Stimulated activated memory B cell treated with anti-CD40 and anti-IgM and Interleukin-4, amounts not matched to agents 10 μg/mL and 1 μg/mL and 100 μg/mL, for 72 hours (primary cell): ENCODE results near the gene DYNLRB1.
A peak's percentile ranks its signal among the peaks of the same experiment; 100 is the strongest.

ENCODE experiments used
- ATAC-seq: fragments of 150-1000 bp; cut with Tn5 transposase; 2 replicates; pipeline ENCODE4 v1.10.0; 2021
- H3K27ac Mint-ChIP-seq: one replicate; pipeline ENCODE4 v1.8.0; 2022; ENCODE audit warnings: mild to moderate bottlenecking, mixed read lengths
- H3K27me3 Mint-ChIP-seq: one replicate; pipeline ENCODE4 v1.8.0; 2022; ENCODE audit warnings: mixed read lengths
- H3K36me3 Mint-ChIP-seq: one replicate; pipeline ENCODE4 v1.8.0; 2022; ENCODE audit warnings: mixed read lengths
- H3K4me1 Mint-ChIP-seq: one replicate; pipeline ENCODE4 v1.8.0; 2022; ENCODE audit warnings: mixed read lengths
- H3K4me3 Mint-ChIP-seq: one replicate; pipeline ENCODE4 v1.8.0; 2022; ENCODE audit warnings: mild to moderate bottlenecking, moderate library complexity, mixed read lengths
- H3K9me3 Mint-ChIP-seq: one replicate; pipeline ENCODE4 v1.8.0; 2022; ENCODE audit warnings: mixed read lengths

Gene DYNLRB1

GRCh38 chr20:34535857-34536256, 19.6 kb downstream of the DYNLRB1 start:
- no peaks in the 10 kb centered on the region for H3K27me3 Mint-ChIP-seq
- no peak for ATAC-seq
- peaks cover 47% of the 10 kb centered on the region for H3K36me3 Mint-ChIP-seq
- H3K9me3 Mint-ChIP-seq: no peaks in the 10 kb centered on the region
- H3K4me3 Mint-ChIP-seq: no peak overlapping the region
- H3K4me1 Mint-ChIP-seq: peaks cover 10% of the 10 kb centered on the region
- H3K27ac Mint-ChIP-seq: no peak overlapping the region

- Mint-ChIP-seq H3K36me3 (peaks cover 49% of the 10 kb centered on the region), H3K27me3 (no peaks in the 10 kb centered on the region), H3K9me3 (no peaks in the 10 kb centered on the region), H3K27ac (no peak overlapping the region), H3K4me1 (peaks cover 14% of the 10 kb centered on the region), H3K4me3 (no peak overlapping the region)
- no peak for ATAC-seq
Measured at GRCh38 chr20:34536798-34537394, 20.7 kb downstream of the DYNLRB1 start.

GRCh38 chr20:34537651-34538050, 21.4 kb downstream of the DYNLRB1 start:
- no peak overlapping the region for H3K4me3 Mint-ChIP-seq
- ATAC-seq: no peak
- H3K36me3 Mint-ChIP-seq: peaks cover 55% of the 10 kb centered on the region
- H3K27me3 Mint-ChIP-seq: no peaks in the 10 kb centered on the region
- peaks cover 15% of the 10 kb centered on the region for H3K4me1 Mint-ChIP-seq
- no peak overlapping the region for H3K27ac Mint-ChIP-seq
- H3K9me3 Mint-ChIP-seq: no peaks in the 10 kb centered on the region

GRCh38 chr20:34538671-34539123, 22.5 kb downstream of the DYNLRB1 start:
- no peak overlapping the region for H3K4me3 Mint-ChIP-seq
- no peak for ATAC-seq
- H3K4me1 Mint-ChIP-seq: peaks cover 15% of the 10 kb centered on the region
- no peak overlapping the region for H3K27ac Mint-ChIP-seq
- H3K27me3 Mint-ChIP-seq: no peaks in the 10 kb centered on the region
- no peaks in the 10 kb centered on the region for H3K9me3 Mint-ChIP-seq
- peaks cover 57% of the 10 kb centered on the region for H3K36me3 Mint-ChIP-seq

GRCh38 chr20:34539756-34540155, 23.5 kb downstream of the DYNLRB1 start:
- no peaks in the 10 kb centered on the region for H3K27me3 Mint-ChIP-seq
- peaks cover 49% of the 10 kb centered on the region for H3K36me3 Mint-ChIP-seq
- H3K9me3 Mint-ChIP-seq: no peaks in the 10 kb centered on the region
- H3K27ac Mint-ChIP-seq: peak overlapping the region; percentile 37
- H3K4me3 Mint-ChIP-seq: no peak overlapping the region
- ATAC-seq: no peak
- H3K4me1 Mint-ChIP-seq: peaks cover 15% of the 10 kb centered on the region

GRCh38 chr20:34540596-34541263, 24.5 kb downstream of the DYNLRB1 start:
- H3K36me3 Mint-ChIP-seq: peaks cover 42% of the 10 kb centered on the region
- no peak for ATAC-seq
- H3K27me3 Mint-ChIP-seq: no peaks in the 10 kb centered on the region
- no peak overlapping the region for H3K4me3 Mint-ChIP-seq
- H3K9me3 Mint-ChIP-seq: no peaks in the 10 kb centered on the region
- H3K27ac Mint-ChIP-seq: peak overlapping the region; percentile 52
- peaks cover 15% of the 10 kb centered on the region for H3K4me1 Mint-ChIP-seq

- Mint-ChIP-seq H3K4me1 (peaks cover 15% of the 10 kb centered on the region), H3K36me3 (peaks cover 37% of the 10 kb centered on the region), H3K9me3 (no peaks in the 10 kb centered on the region), H3K27ac (peak overlapping the region; percentile 52), H3K27me3 (no peaks in the 10 kb centered on the region), H3K4me3 (no peak overlapping the region)
- ATAC-seq: no peak
Measured at GRCh38 chr20:34541264-34541901, 25.2 kb downstream of the DYNLRB1 start.

- H3K9me3 Mint-ChIP-seq: no peaks in the 10 kb centered on the region
- no peak overlapping the region for H3K4me3 Mint-ChIP-seq
- no peaks in the 10 kb centered on the region for H3K27me3 Mint-ChIP-seq
- peak overlapping the region; percentile 52 for H3K27ac Mint-ChIP-seq
- peaks cover 36% of the 10 kb centered on the region for H3K36me3 Mint-ChIP-seq
- peaks cover 15% of the 10 kb centered on the region for H3K4me1 Mint-ChIP-seq
- ATAC-seq: no peak
Measured at GRCh38 chr20:34541917-34542316, 25.7 kb downstream of the DYNLRB1 start.

- H3K4me1 Mint-ChIP-seq: peaks cover 15% of the 10 kb centered on the region
- H3K27me3 Mint-ChIP-seq: peaks cover 2% of the 10 kb centered on the region
- no peaks in the 10 kb centered on the region for H3K9me3 Mint-ChIP-seq
- H3K4me3 Mint-ChIP-seq: no peak overlapping the region
- peaks cover 32% of the 10 kb centered on the region for H3K36me3 Mint-ChIP-seq
- peak overlapping the region; percentile 52 for H3K27ac Mint-ChIP-seq
- ATAC-seq: no peak
Measured at GRCh38 chr20:34542439-34542838, 26.2 kb downstream of the DYNLRB1 start.

GRCh38 chr20:34543463-34544056, 27.3 kb downstream of the DYNLRB1 start:
- H3K9me3 Mint-ChIP-seq: no peaks in the 10 kb centered on the region
- peaks cover 32% of the 10 kb centered on the region for H3K36me3 Mint-ChIP-seq
- peaks cover 15% of the 10 kb centered on the region for H3K4me1 Mint-ChIP-seq
- no peak for ATAC-seq
- peaks cover 12% of the 10 kb centered on the region for H3K27me3 Mint-ChIP-seq
- no peak overlapping the region for H3K4me3 Mint-ChIP-seq
- H3K27ac Mint-ChIP-seq: no peak overlapping the region

GRCh38 chr20:34544109-34544796, 28.0 kb downstream of the DYNLRB1 start:
- Mint-ChIP-seq H3K4me1 (peaks cover 15% of the 10 kb centered on the region), H3K27ac (no peak overlapping the region), H3K27me3 (peaks cover 12% of the 10 kb centered on the region), H3K36me3 (peaks cover 32% of the 10 kb centered on the region), H3K4me3 (no peak overlapping the region), H3K9me3 (no peaks in the 10 kb centered on the region)
- no peak for ATAC-seq

- no peak for ATAC-seq
- H3K9me3 Mint-ChIP-seq: no peaks in the 10 kb centered on the region
- H3K4me1 Mint-ChIP-seq: peaks cover 8% of the 10 kb centered on the region
- H3K4me3 Mint-ChIP-seq: no peak overlapping the region
- peaks cover 8% of the 10 kb centered on the region for H3K36me3 Mint-ChIP-seq
- H3K27ac Mint-ChIP-seq: no peak overlapping the region
- peaks cover 12% of the 10 kb centered on the region for H3K27me3 Mint-ChIP-seq
Measured at GRCh38 chr20:34546751-34547181, 30.5 kb downstream of the DYNLRB1 start.

GRCh38 chr20:34547844-34548613, 31.8 kb downstream of the DYNLRB1 start:
- ATAC-seq: no peak

GRCh38 chr20:34549291-34549928, 33.2 kb downstream of the DYNLRB1 start:
- Mint-ChIP-seq H3K9me3 (no peaks in the 10 kb centered on the region), H3K27ac (no peak overlapping the region), H3K27me3 (peaks cover 12% of the 10 kb centered on the region), H3K4me1 (peaks cover 6% of the 10 kb centered on the region), H3K36me3 (no peaks in the 10 kb centered on the region), H3K4me3 (no peak overlapping the region)
- ATAC-seq: no peak

More at GRCh38 chr20:34547844-34548613, 31.8 kb downstream of the DYNLRB1 start:
- no peak overlapping the region for H3K4me3 Mint-ChIP-seq
- H3K9me3 Mint-ChIP-seq: no peaks in the 10 kb centered on the region
- H3K4me1 Mint-ChIP-seq: peaks cover 6% of the 10 kb centered on the region
- H3K36me3 Mint-ChIP-seq: no peaks in the 10 kb centered on the region
- H3K27me3 Mint-ChIP-seq: peaks cover 12% of the 10 kb centered on the region
- no peak overlapping the region for H3K27ac Mint-ChIP-seq
